AG10803 (cell line): ENCODE results near the gene CLMN.

Experiments used
- DNase-seq: peaks from one replicate; pipeline ENCODE4 v3.0.0; 2010; ENCODE audit warnings: low read depth
- H3K4me3 ChIP-seq: 2 replicates; pipeline ENCODE4 v1.5.1; 2011; ENCODE audit warnings: mild to moderate bottlenecking, low read length, control low read depth
- CTCF ChIP-seq: conservative IDR thresholded peaks from 2 replicates; pipeline ENCODE4 v1.5.1; 2011; ENCODE audit warnings: mild to moderate bottlenecking, low read length, control low read depth, inconsistent platforms

CLMN gene

GRCh38 chr14:95132760-95133159 is 186.9 kb downstream of the CLMN start:
- no peak for DNase-seq
- TF ChIP-seq CTCF: no peak
- no peak overlapping the region for H3K4me3 ChIP-seq
